NCI-H526 (cell line): ENCODE results near the gene DGKB.
A peak's percentile ranks its signal among the peaks of the same experiment; 100 is the strongest.

ENCODE experiments used
- DNase-seq, 2 experiments: peaks; one replicate each; lab custom pipeline; 2025; lab: John Stamatoyannopoulos, UW

Gene DGKB

DNA sequence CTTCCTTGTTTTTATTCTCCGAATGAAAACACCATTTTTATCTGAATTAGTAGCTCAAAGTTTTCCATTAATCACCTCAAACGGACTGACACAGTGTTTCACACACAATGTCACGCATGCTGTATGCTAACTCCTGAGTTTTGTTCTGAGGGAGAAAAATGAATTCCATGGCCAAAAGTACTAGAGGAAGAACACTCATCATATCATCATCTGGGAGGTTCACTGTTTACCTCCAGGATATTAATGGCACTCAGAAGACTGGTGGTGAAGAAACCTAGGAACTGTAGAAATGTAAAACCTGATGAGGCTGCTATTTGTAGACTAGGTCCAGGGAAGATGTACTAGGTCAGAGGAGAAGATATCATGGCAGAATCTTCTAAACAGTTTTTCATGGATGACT, 517.5 kb downstream of the DGKB start:
- no peak for DNase-seq

DNA sequence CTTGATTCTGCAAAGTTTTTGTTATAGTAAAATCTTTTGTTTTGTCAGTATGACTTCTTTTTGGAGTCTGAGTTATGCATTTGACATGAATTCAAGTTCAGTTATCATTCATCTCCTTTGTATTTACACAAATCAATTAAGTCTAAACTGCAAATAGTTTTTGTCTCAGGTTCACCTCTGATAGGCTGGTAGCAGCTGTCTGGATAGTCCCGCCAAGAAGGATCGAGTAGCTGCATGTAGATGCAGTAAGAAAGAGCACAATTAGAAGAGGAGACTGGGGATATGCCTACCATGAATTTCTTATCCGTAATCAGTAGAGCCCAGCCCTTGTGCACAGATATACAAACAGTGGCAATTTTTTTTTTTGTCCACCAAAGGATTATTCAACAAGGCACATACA, 520.6 kb downstream of the DGKB start:
- DNase-seq, result no peak

DNA sequence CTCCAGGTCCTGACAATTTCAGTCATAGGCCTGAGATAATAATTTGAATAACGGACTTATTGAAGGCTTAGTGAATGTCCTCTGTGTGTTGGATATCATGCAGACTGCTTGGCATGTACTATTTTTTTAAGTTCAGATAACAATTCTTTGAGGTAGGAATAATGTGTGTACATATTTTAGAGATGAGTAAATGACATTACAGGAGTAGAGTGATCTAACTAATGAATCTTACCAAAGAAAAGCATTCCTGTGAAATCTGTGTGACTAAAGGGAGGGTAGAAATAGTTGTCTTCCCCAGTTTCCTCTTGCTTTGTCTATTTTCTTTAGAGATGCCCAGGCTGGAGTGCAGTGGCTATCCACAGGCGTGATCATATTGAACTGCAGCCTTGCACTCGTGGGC, 521.2 kb downstream of the DGKB start:
- no peak for DNase-seq

DNA sequence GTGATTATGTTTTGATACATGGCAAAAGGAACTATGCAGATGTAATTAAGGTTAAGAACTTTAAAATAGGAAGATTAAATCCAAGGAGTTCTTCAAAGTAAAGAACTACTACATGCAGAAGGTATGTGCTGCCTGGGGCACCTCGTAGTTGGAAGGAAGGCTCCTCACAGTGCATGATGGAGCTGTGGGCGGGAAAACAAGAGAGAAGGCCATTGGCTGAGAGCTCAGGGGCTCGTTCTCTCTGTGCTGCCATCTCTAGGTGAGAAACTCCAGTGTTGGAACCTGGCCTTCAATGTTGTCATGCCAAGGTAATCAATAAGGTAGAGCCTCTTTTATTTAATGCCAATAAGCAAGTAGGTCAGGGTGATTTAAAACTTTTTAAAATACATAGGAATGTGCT, 521.7 kb downstream of the DGKB start:
- DNase-seq, result peak in 1 of 2 experiments; percentile 2

DNA sequence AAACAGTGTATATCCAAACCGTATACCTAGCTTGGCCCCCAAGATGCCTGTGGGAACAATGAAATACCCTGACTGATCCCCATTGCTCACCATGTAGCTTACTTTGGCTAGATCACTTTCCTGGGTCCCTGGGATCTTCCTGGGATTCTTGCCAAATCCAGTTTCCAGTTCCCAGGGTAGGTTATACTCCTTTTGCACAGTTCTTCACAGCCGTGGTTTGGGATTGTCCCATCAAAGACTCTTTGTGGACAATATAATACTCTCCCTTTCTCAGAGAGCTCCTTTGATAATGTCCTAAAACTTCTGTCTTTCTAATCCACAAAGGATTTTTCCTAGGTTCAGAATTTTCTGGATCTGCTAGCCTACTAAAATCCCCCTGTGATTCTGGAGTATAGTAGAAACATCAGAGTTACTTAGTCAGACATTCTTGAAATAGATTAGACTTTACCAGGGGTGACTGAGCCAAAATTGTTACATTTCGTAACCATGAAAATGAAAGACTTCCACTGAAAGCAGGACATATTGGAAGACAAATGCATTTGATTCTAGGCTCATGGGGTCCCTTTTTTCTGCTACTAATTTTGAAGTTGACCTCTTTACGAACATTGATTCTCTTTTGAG, 524.8 kb downstream of the DGKB start:
- no peak for DNase-seq

DNA sequence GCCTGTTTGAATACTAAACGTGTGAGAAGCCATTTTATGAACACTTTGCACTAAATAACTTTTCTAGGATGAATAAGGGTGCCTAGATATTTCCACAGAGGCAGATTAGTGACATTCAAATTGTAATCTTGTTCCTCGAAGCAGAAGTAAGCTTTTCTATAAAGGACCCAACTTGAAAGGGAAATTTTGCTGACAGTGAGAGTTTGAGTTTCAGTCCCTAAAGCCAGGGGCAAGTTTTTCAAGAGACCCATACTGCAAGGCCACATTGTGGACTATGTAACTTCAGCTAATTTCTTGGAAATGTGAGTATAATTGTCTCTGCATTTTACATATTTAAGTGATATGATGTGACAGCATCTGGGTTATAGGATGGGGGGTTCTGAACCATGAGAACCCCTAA, 525.8 kb downstream of the DGKB start:
- no peak for DNase-seq

DNA sequence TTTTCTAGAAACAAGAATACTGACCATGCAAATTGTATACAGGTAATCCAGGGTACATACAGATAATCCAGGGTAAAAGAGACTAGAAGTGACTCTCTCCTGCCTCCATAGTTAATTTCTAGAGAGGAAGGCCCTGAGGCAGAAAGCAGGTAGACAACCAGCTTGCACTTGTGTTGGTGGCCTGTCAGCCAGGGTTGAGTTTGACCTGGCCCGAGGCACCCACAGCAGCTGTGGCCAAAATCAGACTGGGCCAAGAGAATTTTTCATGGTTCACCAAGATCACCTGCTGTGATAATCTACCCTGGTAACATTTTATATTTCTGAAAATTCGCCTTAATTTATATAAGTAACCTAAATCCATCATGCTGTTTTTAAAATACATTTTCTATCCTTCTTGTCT, 526.6 kb downstream of the DGKB start:
- no peak for DNase-seq

DNA sequence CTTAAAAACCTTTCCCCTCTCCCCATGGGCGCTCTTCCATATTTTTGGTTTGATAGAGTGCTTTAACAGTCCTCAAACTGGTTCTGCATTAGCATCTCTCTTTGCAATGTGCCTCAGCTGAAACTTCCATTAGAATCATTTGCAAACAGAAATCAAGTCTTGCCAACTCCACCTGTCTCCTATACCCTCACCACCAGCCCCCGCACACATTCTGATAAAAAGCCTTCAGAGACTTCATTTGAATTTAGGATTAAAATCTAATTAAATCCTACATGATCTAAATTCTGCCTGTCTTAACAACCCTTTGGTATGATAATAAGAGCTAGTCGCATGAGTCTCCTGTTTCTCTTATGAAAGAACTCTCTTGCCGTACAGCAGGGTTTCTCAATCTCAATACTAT, 528.2 kb downstream of the DGKB start:
- DNase-seq, result no peak

DNA sequence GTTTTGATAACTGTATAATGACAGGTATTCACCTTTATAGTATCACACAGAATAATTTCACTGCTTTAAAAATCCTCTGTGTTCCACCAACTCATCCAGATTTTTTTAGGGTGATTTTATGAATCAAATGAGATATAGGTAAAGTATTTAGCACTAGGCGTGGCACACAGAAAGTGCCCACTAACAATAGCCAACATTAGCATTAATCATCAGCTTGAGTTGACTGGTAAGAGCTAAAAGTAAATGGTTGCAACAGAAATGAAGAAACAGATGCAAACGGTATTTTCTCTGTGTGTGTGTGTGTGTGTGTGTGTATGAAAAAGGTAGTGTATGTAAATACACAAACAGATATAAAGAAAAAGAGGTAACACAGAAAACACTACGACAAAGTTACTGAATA, 534.3 kb downstream of the DGKB start:
- no peak for DNase-seq

DNA sequence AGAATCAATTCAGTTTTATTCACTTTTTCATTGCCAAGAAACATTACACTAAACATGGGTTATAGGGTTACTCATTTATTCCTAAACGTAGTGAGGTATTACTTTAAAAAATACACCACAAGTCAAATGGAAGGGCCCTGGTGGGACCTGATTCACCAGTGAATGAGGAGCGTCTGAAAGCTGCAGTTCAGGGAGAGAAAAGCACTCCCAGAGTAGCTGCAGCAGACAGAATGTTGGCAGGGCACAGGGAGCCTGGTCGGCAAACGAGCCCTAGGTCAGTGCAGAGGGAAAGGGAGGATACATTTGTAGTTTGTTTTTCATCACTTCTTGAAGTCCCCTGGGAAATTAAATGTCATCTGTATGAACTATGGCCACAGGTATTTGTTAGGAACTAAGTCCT, 551.4 kb downstream of the DGKB start:
- DNase-seq, result no peak

DNA sequence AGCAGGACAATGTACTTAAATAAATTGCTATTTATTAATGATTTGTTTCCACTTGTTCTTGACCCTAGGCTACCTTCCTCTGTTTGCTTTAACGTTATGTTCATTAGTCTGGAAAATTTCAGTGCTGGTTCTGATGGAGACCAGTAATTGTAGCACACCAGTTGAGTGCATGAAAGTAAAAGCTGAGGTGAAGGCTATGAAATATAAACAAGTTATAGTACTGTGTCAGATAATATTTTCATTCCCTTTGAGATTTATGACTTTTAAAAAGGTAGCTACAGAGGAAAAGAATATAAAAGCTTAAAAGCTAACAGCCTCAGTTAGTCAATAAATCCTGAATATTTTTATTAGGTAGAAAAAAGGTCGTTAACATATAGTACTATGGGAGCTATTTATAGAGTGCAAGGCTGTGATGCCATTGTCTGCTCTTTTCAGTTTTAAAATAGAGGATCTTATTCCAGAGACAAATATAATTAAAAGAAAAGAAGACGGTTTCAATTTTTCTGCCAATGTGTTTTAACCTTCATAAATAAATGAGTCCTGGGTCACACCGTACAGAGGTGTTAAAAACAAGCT, 561.3 kb downstream of the DGKB start:
- DNase-seq, result no peak

DNA sequence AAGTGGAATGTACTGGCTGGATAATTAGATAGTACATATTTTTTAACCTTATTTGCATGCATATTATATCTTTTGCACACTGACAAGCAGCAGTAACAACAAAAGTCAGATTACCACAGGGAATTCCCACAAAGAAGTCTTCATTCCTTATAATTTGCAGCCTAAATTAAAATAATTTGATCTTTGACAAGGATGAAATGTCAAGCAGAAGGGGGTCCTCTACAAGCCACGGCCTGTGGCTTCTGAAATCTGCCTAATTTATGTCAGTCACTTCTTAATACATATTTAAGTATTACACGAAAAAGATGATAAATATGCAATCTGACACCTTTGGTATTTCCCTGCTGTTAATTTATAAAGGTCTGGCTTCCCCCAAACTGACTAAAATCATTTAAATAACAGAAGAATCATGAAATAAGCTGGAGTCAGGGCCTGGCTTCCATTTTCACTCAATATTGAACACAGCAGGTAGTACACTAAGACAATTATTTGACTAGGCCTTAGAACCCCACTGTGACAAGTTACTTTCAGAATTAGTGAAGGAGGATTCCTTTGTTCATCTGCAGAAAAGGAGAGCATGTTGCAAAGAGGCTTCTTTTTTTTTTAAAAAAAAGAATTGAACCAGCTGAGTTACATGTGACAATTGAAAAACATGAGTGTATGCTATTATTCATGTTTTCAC, 562.0 kb downstream of the DGKB start:
- DNase-seq, result no peak

DNA sequence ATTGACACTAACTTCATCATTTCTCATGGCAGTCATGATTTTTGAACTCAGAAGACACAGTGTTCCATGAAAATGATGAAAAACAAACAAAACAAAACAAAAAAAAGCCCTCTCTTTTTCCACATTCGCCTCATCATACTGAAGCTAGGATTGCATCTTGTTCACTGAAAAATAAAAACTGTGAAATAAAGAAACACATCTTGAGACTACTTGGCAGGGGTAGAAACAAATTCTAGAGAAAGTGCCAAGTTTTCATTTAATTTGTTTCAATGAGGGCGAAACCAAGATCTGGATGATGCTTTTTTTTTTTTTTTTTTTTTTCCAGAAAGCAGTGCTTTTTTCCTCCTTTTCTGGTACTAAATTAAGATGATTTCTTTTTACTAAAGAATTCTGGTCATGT, 562.7 kb downstream of the DGKB start:
- DNase-seq, result no peak

DNA sequence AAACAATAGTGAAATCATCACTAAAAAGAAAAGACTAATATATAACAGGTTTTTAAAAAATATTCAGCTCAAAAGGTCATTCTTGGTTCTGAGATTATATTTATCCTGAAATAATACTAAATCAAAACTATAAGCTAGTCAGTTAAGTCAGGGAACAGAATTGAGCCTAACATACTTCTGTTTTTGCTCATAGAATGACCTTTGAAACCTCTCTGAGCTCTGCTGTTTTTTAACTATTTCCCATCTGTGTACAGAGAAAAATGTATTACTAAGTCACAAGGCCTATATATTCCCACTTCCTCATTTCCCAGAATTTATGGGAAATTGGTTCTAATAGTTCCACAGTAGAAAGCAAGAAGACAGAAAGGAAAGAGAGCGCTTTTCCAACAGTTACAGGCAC, 566.3 kb downstream of the DGKB start:
- no peak for DNase-seq

DNA sequence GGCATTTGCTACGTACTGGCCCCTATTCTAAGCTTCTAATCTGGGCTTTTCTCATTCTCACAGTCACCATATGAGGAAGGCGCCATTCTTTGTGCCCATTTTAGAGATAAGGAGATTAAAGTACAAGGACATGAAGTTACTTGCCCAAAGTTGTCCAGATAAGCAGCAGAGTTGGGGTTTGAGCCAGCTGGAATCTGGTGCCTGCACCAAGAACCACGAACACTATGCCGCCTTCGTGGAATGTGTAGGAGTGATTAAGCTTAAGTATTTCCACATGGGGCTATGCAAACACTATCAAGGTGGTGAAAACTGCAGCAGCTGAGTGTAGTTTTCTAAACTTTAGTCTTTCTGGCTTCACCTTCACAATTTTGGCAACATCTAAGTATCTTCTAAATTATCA, 570.4 kb downstream of the DGKB start:
- no peak for DNase-seq

DNA sequence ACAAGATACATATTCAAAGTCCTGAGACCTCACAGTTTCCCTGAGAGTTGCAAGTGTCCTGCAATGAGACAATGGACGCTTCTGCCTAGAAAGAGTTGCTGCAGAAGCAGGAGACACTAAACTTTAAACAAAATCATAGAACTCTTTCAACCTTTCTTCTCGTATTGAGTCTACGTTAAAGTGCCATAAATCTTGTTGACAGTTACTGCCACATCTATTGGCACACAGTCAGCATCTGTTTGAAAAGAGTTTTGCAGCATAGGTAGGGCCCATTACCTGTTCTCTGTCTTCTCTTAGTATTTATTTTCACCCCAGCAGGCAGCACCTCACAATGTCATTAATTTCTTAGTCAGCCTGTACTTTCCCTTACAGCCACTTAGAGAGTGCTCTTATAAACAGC, 577.8 kb downstream of the DGKB start:
- DNase-seq, result no peak

DNA sequence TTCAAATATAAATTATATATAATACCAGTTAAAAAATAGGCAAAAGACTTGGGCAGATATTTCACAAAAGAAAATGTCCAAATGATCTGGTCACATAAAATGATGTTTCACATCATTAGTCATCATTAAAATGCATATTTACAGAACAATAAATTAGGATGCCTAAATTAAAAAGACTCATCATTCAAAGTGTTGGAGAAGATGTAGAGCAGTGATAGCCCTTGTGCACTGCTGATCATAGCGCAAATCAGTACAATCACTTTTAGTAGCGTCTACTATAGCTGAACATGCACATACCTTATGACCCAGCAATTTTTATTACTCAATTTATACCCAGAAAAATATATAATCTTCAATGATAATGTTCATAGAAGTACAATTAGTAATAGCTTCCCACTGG, 579.8 kb downstream of the DGKB start:
- no peak for DNase-seq

DNA sequence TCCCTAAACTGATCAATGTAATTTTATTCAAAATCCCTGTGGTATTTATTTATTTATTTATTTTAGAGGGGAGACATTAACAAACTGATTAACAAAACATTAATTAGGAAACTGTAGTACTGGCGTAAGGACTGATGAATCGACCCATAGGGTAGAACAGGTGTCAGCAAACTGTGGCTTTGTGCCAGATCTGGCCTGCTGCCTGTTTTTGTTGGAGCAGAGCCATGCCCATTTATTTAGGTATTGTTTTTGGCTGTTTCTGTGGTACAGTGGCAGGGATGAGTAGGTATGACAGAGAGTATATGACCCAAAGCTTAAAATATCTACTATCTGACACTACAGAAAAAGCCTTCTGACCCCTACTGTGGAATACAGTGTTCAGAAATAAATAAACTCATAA, 580.6 kb downstream of the DGKB start:
- DNase-seq, result no peak

DNA sequence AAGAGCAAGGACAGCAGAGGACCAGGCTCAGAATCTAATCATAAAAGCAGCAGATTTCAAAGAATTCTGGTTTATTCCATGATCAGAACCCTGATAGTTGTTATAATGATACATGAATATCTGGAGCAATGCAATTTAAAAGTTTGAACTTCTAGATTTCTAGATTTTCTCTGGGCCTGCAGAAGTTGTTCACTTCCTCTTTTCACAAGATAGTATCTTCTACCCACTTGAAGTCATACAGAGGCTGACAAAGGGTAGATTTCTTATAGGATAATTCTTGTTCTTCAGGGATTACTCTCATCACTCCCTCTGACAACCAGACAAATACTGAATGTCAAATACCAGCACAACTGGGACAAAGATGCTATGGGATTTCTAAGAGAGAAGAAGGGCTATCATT, 593.1 kb downstream of the DGKB start:
- DNase-seq, result no peak

DNA sequence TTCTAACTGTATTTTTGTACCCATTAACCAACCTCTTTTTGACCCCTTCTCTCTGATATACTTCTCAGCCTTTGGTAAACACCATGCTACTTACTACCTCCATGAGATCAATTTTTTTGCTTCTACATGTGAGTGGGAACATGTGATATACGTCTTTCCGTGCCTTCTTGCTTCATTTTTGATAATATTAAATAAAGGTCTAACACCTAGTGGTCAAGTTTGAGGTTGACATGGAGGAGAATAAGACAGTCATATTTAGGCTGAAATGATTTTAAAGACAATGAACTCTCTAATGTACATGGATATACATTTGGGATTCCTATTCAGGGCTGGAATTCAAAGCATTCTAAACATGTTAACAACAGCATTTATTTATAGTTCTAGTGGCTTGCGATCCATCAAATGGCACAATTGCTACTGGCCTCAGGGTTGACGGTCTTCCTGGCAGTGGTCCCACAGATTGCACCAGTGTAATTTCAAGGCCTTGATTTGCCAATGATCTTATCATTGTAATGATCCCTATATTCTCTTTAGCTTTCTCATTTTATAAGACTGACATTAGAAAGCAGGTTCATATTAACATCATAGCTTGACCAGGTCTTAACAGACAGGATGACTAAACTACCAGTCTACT, 597.2 kb downstream of the DGKB start:
- DNase-seq, result no peak

DNA sequence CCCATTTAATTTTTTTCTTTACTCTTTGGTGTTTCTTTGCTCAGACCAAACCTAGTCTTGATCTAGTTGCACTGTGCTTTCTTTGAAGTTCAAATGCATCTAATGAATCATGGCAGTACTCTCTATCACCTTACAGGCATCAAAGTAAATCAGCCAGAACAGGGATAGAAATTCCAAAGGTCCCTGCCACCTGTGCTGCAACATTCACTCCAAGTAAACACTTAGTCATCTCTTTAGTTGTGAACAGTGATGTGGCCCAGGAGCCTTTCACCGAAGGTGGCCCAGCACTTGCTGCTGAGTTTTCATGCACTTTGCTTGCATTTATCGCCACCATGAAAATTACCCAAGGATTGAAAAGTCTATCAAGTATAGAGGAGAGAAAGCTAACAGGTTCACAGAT, 599.0 kb downstream of the DGKB start:
- DNase-seq, result no peak

DNA sequence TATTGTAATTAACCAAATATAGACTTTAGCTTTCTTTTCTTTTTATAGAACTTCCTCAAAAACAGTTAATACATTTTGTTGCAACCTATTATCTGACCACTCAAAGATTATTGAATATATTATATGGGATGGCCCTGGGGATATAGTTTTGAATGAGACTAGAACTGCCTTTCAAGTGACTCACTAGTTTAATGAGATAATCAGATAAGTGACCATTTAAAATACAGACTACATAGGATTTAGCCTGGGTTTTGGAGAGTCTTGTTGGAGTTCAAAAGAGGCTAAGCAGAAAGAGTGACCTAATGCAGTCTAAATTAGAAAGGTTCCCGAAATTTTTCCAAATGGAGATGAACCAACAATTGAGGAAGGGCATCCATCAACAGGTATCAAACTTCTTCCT, 607.9 kb downstream of the DGKB start:
- DNase-seq, result no peak

DNA sequence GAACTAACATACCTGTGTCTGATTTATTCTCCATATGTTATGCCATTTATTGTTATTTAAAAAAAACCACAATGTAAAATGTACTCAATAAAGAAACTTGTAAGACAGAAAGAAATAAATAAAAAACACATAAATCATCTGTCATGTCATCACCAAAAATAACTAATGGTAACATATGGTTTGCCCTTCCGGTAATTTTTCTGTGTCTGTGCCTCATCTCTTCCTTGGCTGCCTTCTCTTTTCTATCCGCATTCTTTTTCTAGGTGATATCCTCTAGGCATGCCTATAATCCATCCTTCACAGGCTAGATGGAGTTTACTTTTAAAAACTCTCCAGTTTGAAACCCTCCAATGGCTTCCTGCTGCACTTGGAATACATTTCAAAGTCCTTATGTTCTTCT, 609.1 kb downstream of the DGKB start:
- DNase-seq, result no peak
